Parathyroid adenoma (tissue), 2 donors: ENCODE measurements around the gene UTP25.

Source experiments
- H2AFZ ChIP-seq: fragments of 300-600 bp; sonication (generic); one replicate; pipeline ENCODE4 v1.7.0; 2017; ENCODE audit warnings: antibody characterized with exemption, mild to moderate bottlenecking
- H3K27ac ChIP-seq: fragments of 300-600 bp; sonication (generic); one replicate; pipeline ENCODE4 v1.7.0; 2017
- H3K27me3 ChIP-seq: fragments of 300-600 bp; sonication (generic); one replicate; pipeline ENCODE4 v1.7.0; 2017; ENCODE audit warnings: low read length; ENCODE audit not compliant: control insufficient read depth, insufficient read depth
- H3K36me3 ChIP-seq: fragments of 300-600 bp; sonication (generic); one replicate; pipeline ENCODE4 v1.7.0; 2017; ENCODE audit warnings: low read length; ENCODE audit not compliant: control insufficient read depth, insufficient read depth
- H3K4me1 ChIP-seq: fragments of 300-600 bp; sonication (generic); one replicate; pipeline ENCODE4 v1.7.0; 2017; ENCODE audit warnings: control low read depth
- H3K4me2 ChIP-seq: fragments of 300-600 bp; sonication (generic); one replicate; pipeline ENCODE4 v1.7.0; 2017; ENCODE audit warnings: low read length
- H3K4me3 ChIP-seq: fragments of 300-600 bp; sonication (generic); one replicate; pipeline ENCODE4 v1.7.0; 2017; ENCODE audit warnings: low read depth, low read length
- H3K79me2 ChIP-seq: fragments of 300-600 bp; sonication (generic); one replicate; pipeline ENCODE4 v1.7.0; 2017; ENCODE audit warnings: control low read depth
- H3K9ac ChIP-seq: fragments of 300-600 bp; sonication (generic); one replicate; pipeline ENCODE4 v1.7.0; 2017; ENCODE audit warnings: mild to moderate bottlenecking
- H3K9me3 ChIP-seq: fragments of 300-600 bp; sonication (generic); one replicate; pipeline ENCODE4 v1.7.0; 2017; ENCODE audit warnings: low read length; ENCODE audit not compliant: control insufficient read depth
- TF ChIP-seq, protein P1 (sequence below): fragments of 300-600 bp; sonication (generic); IDR thresholded peaks from one replicate; pipeline ENCODE4 v1.7.0; 2017; ENCODE audit warnings: antibody characterized with exemption, mild to moderate bottlenecking
- donor health status: primary hyperparathyroidism.

The UTP25 gene

DNA sequence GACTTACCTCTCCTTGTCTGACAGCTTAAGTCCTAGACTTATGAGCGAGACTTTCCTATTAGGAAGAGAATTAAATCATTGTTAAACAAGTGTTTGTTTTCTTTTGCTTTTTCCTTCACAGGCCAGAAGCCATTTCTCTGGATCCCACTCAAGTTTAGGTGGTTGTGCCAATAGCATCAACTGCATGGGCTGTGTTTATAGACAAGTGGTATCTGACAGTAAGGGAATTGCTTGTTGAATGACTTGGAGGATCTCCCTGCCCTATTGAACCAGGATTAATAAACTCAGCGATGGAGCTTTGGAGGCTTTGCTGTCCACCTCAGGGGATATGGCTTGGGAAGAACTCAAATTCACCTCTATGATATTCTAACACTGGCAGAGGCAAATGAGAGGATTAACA is 43.7 kb downstream of the UTP25 start:
- Histone ChIP-seq H3K4me2 (no peak overlapping the region), H3K36me3 (no peaks in the 10 kb centered on the region), H3K9me3 (no peaks in the 10 kb centered on the region), H3K79me2 (no peaks in the 10 kb centered on the region), H3K27ac (no peak overlapping the region), H3K4me3 (no peak overlapping the region), H3K4me1 (no peaks in the 10 kb centered on the region), H2AFZ (no peak overlapping the region), H3K9ac (no peak overlapping the region), H3K27me3 (no peaks in the 10 kb centered on the region)
- TF ChIP-seq, protein P1, sequence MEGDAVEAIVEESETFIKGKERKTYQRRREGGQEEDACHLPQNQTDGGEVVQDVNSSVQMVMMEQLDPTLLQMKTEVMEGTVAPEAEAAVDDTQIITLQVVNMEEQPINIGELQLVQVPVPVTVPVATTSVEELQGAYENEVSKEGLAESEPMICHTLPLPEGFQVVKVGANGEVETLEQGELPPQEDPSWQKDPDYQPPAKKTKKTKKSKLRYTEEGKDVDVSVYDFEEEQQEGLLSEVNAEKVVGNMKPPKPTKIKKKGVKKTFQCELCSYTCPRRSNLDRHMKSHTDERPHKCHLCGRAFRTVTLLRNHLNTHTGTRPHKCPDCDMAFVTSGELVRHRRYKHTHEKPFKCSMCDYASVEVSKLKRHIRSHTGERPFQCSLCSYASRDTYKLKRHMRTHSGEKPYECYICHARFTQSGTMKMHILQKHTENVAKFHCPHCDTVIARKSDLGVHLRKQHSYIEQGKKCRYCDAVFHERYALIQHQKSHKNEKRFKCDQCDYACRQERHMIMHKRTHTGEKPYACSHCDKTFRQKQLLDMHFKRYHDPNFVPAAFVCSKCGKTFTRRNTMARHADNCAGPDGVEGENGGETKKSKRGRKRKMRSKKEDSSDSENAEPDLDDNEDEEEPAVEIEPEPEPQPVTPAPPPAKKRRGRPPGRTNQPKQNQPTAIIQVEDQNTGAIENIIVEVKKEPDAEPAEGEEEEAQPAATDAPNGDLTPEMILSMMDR: no peak

DNA sequence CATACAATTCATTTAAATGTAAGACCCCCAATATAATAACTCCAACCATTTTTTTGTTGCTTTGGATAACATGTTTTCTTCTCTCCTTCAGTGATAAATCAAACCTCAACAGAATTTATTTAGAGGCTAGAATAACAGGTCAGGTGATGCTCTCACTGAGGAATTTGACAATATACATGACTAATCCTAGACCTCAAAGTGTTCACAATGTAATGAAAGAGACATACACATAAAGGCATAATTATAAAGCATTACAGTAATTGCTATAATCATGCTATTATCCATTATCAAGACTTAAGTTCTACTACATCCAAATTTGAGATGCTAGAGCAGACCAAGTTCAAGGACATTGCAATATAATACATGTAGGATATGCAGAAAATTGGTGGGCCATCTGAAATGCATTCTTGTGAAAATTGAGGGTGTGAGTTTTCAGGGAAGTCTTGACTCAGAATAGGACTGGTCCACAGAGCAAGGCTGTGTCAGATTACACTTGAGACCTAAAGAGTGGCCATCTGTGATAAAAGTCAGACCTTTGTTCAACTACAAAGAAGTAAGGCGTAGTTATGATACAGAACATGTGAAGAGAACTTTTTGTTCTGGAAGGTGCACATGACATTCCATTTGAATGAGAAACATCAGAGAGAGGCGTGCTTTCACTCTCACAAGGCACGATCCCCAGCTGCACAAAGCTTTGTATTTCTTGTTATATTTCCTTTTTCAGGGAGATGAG is 45.5 kb downstream of the UTP25 start:
- Histone ChIP-seq H3K4me3 (no peak overlapping the region), H2AFZ (no peak overlapping the region), H3K27me3 (no peaks in the 10 kb centered on the region), H3K36me3 (no peaks in the 10 kb centered on the region), H3K4me1 (no peaks in the 10 kb centered on the region), H3K9ac (no peak overlapping the region), H3K27ac (no peak overlapping the region), H3K9me3 (no peaks in the 10 kb centered on the region), H3K4me2 (no peak overlapping the region), H3K79me2 (no peaks in the 10 kb centered on the region)
- TF ChIP-seq, protein P1: no peak

DNA sequence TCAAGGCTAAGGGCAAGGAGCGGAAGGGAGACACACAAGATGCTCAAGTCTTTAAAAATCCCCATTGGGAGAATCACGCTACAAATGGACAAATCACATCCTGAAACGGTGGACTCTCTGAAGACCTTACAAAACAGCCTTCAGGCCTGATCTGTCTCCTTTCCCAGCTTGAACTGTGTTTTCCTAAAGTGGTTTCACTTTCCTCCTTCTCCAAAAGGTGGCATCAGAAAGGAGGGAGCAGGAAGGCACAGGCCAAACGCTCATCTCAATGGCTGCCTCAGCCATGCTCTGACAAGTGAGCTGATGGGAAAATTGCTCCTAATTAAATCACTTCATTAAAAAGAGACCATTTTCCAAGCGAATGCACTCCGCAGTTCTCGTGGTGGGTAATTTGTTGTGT is 47.7 kb downstream of the UTP25 start:
- no peaks in the 10 kb centered on the region for H3K79me2 ChIP-seq
- H3K27ac ChIP-seq: no peak overlapping the region
- no peak overlapping the region for H3K9ac ChIP-seq
- H2AFZ ChIP-seq: peak overlapping the region; percentile 51
- no peak overlapping the region for H3K4me3 ChIP-seq
- no peaks in the 10 kb centered on the region for H3K4me1 ChIP-seq
- H3K9me3 ChIP-seq: no peaks in the 10 kb centered on the region
- TF ChIP-seq, protein P1: peak; percentile 32
- no peaks in the 10 kb centered on the region for H3K36me3 ChIP-seq
- no peaks in the 10 kb centered on the region for H3K27me3 ChIP-seq
- no peak overlapping the region for H3K4me2 ChIP-seq

DNA sequence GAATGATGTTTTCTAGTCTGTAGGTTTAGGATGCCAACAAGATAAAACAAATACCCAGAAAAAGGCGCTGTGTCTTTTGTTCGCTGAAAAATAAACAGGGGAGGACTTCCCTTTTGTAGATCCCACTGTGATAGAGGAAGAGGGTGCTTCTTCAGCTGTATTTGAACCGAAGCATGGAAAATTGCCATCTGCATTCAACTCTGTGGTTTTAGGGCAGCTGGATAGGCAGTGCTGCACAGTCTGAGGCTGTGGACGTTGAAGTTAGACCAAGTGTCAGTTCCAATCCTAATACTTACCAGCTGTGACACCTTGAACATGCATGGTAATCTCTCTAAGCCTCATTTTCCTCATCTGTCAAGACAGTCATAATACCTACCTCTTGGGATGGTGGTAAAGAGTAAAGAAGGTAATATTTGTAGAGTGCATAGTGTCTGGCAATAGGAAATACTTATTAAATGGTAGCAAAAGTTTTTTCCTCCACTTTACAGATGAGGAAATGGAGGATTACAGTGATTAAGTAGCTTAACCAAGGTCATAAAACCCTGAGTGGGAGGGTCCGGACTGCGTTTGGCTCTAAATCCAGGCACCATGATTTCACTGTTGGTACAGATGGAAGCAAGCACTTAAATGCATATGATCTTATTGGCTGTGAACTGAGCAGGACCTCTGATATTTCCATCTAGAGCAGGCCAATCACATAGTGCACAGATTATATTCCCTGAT is 48.5 kb downstream of the UTP25 start:
- H3K9ac ChIP-seq: no peak overlapping the region
- no peaks in the 10 kb centered on the region for H3K9me3 ChIP-seq
- no peaks in the 10 kb centered on the region for H3K36me3 ChIP-seq
- H3K4me3 ChIP-seq: no peak overlapping the region
- no peaks in the 10 kb centered on the region for H3K27me3 ChIP-seq
- H3K4me1 ChIP-seq: no peaks in the 10 kb centered on the region
- H2AFZ ChIP-seq: no peak overlapping the region
- no peaks in the 10 kb centered on the region for H3K79me2 ChIP-seq
- no peak overlapping the region for H3K27ac ChIP-seq
- TF ChIP-seq, protein P1: no peak
- H3K4me2 ChIP-seq: no peak overlapping the region
